ENCODE measurements around the gene IQCM.

GRCh38 chr4:149409555-149409962, 406.1 kb downstream of the IQCM start:
- TF ChIP-seq CTCF (conservative IDR thresholded peaks at IDR 0.05; ENCODE audit: low read length) (no peak), EZH2phosphoT487 (IDR thresholded peaks at IDR 0.05; ENCODE audit: borderline replicate concordance, low read depth, low read length) (no peak)
